Measurements from ENCODE around the gene TECPR1. TPM values are rescaled to one million over a fixed set of nuclear protein-coding genes. Genes with fewer than 3 reads are reported as not detected.

Gene TECPR1
- total RNA-seq, 2 donors from 2014 or later, result 42.1 to 68.6 TPM

DNA sequence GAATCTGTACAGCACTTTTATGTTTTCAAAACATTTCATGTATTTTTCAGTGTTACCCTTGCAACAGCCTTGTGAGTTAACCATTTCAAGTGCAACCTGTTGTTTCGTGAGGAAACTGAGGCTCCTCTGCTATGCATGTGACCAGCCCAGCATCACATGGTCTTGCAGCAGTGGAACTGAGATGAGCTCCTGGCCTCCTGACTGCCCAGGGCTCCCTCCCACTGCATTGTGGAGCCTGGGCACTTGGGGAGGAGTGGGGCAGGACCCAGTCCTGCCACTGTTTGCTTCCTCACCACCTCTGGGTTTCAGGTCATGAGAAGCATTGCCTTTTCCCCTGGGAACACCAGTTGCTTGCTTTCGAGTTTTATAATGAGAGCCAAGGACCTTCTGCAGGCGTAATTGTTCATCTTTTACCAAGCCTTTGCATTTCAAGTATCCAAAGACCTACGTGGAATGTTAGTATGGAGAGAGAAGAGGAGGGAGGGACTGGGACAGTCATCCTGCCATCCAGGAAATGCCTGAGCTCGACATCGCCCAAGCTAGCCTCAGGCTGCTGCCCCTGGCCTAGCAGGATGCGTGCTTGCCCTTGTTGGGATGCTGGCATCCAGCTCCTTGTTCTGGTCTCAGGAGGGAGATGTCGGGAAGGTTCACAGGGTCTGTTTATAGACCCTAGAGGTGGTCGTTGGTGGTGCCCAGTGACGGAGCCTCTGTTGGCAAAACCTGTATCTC lies 73.1 kb downstream of the TECPR1 start:
- Mint-ChIP-seq H3K4me1 (ENCODE audit: low read depth in 2 of 2) (no peaks in the 10 kb centered on the region), H3K4me3 (no peak overlapping the region), H3K9me3 (no peaks in the 10 kb centered on the region), H3K27me3 (no peaks in the 10 kb centered on the region), H3K27ac (no peak overlapping the region), H3K36me3 (no peaks in the 10 kb centered on the region)
- DNase-seq (ENCODE audit: low spot score) (no peak), ATAC-seq (no peak)

DNA sequence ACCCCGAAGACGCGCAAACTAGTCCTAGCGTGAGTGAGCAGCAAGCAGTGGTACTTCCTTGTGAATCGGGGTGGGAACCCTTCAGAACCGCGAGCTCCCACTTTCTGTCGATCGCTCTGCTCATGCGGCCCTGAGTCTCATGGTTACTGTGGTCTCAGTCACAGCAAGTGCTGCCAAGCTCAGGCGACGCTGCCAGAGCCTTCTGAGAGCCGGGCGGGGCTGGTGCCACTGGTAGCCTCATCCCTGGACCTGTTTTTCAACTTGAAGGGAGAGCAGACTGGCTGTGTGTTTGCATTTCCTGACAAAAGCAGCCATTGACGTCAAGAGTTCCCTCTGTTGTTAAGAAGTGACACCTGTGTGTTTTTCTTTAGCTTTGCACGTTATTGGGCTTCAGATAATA lies 73.7 kb downstream of the TECPR1 start:
- ATAC-seq, result no peak
- Mint-ChIP-seq H3K27me3 (no peaks in the 10 kb centered on the region), H3K36me3 (no peaks in the 10 kb centered on the region), H3K27ac (no peak overlapping the region), H3K4me1 (ENCODE audit: low read depth in 2 of 2) (no peaks in the 10 kb centered on the region), H3K4me3 (no peak overlapping the region), H3K9me3 (no peaks in the 10 kb centered on the region)
- no peak for DNase-seq (ENCODE audit: low spot score)

DNA sequence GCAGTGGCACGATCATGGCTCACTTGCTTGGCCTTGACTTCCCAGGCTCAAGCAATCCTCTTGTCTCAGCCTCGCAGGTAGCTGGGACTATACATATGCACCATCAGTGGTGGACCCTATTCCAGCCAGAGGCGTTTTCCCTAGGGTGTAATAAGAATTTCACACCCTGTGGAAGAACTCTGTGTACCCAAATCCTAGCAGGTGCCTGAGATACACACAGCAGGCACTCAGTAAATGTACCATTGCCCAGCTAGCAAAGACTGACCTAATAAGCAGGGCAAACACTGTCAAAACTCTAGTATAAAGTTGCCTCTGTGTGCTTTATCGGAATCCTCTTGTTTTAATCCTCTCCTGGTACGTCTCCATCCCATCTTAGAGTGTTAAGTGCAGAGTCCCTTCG lies 74.5 kb downstream of the TECPR1 start:
- ATAC-seq (no peak), DNase-seq (ENCODE audit: low spot score) (no peak)
- Mint-ChIP-seq H3K4me3 (no peak overlapping the region), H3K9me3 (no peaks in the 10 kb centered on the region), H3K27me3 (no peaks in the 10 kb centered on the region), H3K4me1 (ENCODE audit: low read depth in 2 of 2) (no peaks in the 10 kb centered on the region), H3K36me3 (no peaks in the 10 kb centered on the region), H3K27ac (no peak overlapping the region)

DNA sequence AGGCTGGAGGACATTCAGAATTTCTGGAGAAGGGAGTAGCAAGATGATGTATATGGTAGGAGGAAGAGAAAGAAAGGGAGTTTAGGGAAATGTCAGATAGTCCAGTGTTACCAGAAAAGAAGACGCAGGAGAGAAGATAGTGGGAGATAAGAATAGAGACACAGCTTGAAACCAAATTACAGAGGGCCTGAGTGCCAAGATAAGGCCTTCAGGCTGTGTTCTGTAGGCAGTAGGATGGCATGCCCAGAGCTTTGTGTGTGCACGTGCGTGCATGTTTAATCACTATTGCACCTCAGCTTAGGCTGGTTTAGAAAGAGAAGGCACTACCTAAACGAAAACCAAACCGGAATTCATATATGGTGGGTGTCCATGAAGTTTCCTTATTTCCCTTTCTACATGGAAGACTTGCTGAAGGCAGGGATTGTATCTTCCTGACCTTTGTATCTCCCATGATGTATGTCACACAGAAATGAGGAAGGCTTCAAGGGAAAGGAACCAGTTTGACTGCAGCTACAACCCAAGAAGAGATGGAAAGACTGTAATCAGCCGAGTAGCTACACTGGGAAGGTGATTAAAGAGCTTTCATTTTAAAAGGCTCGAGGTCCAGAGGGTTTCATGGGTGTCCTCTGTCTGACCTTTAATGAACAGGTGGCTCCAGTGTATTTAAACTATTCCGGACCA lies 76.6 kb downstream of the TECPR1 start:
- Mint-ChIP-seq H3K4me1 (ENCODE audit: low read depth in 2 of 2) (no peaks in the 10 kb centered on the region), H3K36me3 (no peaks in the 10 kb centered on the region), H3K9me3 (no peaks in the 10 kb centered on the region), H3K27me3 (no peaks in the 10 kb centered on the region), H3K4me3 (no peak overlapping the region), H3K27ac (no peak overlapping the region)
- ATAC-seq (no peak), DNase-seq (ENCODE audit: low spot score) (no peak)

DNA sequence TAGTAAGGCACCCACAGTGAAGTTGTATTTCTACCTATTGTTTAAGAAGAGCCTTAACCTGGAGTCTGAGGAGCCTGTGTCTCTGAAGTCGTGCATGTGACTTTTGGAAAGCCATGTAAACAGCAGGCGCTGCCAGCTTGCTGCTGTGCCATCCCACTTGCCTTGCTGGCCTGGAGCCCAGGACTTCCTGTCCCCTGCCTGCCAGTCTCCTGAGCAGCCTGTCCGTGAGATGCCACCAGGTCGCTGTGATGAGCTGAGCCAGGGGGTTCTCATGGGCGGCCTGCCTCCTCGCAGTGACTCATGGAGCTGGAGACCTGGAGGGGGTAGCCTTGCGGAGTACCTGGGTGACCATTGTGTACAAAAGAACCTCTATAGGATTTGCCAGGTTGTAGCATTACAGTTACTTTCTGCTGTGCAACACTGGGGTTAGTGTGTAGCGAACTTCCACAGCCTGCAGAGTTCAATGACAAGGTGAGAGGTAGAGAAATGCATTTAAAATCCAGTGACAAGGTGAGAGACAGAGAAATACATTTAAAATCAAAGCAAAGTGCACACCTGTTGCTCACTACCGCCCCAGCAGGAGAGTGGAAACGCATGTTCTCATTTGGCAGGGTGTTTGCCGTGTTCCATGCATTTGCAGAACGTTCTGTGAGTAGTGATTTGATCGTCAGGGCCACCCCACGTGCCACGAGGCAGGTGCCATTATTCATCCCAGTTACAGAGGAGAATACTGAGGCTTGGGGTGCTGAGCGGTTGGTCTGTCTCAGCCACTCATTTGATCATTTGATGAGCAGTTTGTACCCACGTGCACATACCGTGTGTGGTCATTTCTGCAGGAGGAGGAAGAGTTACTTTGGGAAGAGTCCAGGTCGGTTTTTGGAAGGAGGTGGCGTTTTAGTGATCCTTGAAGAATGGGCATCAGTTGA lies 77.4 kb downstream of the TECPR1 start:
- Mint-ChIP-seq H3K4me3 (no peak overlapping the region), H3K27me3 (no peaks in the 10 kb centered on the region), H3K27ac (no peak overlapping the region), H3K36me3 (no peaks in the 10 kb centered on the region), H3K4me1 (ENCODE audit: low read depth in 2 of 2) (no peaks in the 10 kb centered on the region), H3K9me3 (no peaks in the 10 kb centered on the region)
- DNase-seq (ENCODE audit: low spot score) (no peak), ATAC-seq (peak in 1 of 2 donors; percentile 41)

DNA sequence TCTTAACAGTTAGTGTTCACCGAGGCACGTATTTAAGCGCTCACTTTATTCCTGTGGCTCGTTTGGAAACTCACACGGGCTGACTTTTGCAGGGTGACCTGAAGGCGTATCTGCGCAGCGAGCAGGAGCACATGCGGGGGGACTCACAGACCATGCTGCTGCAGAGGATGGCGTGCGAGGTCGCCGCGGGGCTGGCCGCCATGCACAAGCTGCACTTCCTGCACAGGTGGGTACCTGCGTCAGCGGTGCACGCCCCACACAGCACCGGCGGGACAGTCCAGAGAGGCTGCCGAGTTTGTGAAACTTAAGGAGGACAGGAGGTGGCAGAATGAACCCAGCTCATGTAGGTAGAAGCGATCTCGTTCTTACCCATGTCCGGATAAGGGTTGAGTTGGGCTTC lies 80.6 kb downstream of the TECPR1 start:
- Mint-ChIP-seq H3K27ac (no peak overlapping the region), H3K9me3 (no peaks in the 10 kb centered on the region), H3K4me1 (ENCODE audit: low read depth in 2 of 2) (peaks cover 5 to 7% of the 10 kb centered on the region in 2 donors), H3K4me3 (no peak overlapping the region), H3K36me3 (no peaks in the 10 kb centered on the region), H3K27me3 (no peaks in the 10 kb centered on the region)
- no peak for DNase-seq (ENCODE audit: low spot score)
- no peak for ATAC-seq

DNA sequence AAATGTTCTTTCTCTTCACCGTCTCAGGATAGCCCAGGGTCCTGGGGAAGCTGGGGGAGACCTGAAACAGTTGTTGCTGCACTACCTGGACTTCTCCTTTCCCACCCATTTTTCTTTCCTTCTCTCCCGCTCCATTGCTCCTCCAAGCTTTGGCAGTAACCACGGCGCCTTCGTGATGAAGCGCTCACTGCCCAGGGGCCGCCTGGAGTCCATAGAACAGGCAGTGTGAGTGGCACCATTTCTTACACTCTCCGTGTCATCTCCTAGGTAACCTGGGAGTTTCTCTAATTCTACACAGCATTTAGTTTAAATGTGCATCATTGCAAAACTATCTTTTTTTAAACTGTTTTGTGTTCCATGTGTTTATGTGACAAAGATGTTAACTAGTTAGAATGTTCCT lies 81.1 kb downstream of the TECPR1 start:
- ATAC-seq, result no peak
- H3K9me3 Mint-ChIP-seq, result no peaks in the 10 kb centered on the region
- DNase-seq (ENCODE audit: low spot score), result no peak
- peaks cover 5 to 9% of the 10 kb centered on the region in 2 donors for H3K4me1 Mint-ChIP-seq (ENCODE audit: low read depth in 2 of 2)
- H3K36me3 Mint-ChIP-seq, result no peaks in the 10 kb centered on the region
- H3K4me3 Mint-ChIP-seq, result no peak overlapping the region
- H3K27ac Mint-ChIP-seq, result no peak overlapping the region
- H3K27me3 Mint-ChIP-seq, result no peaks in the 10 kb centered on the region

DNA sequence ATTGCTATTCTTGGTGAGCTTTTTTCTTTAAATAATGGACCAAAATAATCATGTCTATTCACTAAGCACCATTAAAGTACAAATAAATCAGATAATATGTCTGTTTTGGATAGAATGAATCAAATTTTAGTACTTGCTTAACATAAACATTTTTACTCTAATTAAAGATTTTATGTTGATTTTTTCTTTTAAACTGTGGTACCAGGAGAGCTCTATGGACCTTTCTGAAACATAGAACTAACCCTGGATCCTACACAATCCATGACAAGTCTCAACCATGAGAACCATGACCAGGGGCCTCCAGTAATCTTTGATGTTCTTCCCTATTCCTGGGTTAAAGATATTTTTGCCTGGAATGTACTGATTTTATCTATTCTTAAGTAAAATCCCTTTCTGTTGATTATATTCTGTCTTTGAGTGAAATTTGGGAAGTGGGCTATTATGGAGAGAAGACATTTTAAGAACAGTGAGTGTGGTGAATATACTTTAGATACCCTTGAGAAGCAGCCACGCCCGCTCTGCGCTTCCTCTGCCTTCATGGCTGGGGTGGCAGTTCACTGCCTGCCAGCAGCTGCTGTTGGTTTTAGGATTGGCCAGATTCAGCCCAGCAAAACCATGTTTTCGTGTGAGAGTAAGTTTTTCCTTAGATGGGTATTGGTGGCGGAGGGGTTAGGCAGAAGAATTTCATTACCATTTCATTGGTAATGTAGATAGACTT lies 83.0 kb downstream of the TECPR1 start:
- H3K27me3 Mint-ChIP-seq, result no peaks in the 10 kb centered on the region
- no peaks in the 10 kb centered on the region for H3K36me3 Mint-ChIP-seq
- H3K27ac Mint-ChIP-seq, result no peak overlapping the region
- no peak overlapping the region for H3K4me3 Mint-ChIP-seq
- peaks cover 5 to 16% of the 10 kb centered on the region in 2 donors for H3K4me1 Mint-ChIP-seq (ENCODE audit: low read depth in 2 of 2)
- H3K9me3 Mint-ChIP-seq, result no peaks in the 10 kb centered on the region
- ATAC-seq, result no peak
- no peak for DNase-seq (ENCODE audit: low spot score)

DNA sequence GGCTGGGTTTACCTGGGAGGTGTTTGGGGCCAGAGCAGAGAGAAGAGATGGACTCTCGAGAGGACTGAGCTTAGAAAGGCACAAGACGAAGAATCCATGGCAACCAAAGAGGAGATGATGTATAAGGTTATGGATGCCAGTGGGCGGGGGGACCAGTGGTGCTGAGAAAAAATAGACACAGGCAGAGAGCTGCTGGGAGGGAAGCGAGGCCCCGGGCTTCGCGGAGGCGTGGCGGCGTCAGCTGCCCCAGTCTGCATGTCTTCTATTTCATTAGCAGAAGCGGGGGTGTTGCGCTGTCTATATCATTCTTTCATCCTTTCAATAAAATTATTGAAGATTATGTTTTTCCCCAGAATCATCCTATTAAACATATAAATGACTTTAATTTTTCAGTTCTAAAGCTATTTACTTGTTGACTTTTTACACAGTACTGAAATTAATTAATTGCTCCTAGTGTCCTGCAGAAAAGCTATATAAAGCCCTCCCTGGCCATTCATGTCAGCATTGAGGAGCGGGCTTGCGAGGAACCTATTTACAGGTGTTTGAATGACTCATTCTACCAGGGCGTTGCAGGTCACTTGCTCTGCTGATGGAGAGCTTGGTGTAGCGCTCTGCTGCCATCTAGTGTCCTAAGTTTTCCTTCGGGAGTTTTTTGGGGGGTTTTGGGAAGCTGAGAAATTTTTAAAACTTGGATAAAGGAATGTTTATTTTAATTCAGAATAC lies 83.7 kb downstream of the TECPR1 start:
- H3K4me1 Mint-ChIP-seq (ENCODE audit: low read depth in 2 of 2), result peaks cover 5 to 16% of the 10 kb centered on the region in 2 donors
- no peaks in the 10 kb centered on the region for H3K27me3 Mint-ChIP-seq

DNA sequence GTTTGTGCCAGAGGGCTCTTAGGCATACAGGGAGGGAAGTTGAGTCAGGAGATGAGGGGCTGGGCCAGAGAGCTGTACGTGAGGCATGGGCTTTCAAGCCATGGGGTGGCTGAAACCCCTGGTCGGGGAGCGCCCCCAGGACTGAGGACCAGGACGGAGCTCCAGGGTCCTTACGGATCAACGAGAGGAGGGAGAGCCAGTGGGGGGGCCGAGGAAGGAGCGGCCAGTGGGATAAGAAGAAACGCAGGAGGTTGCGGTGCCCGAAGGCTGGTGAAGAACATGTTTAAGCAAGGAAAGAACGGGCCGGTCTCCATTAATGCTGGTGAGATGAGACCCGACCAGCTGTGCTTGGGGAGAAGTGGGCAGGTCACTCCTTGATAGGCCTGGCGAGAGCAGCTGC lies 84.4 kb downstream of the TECPR1 start:
- Mint-ChIP-seq H3K27me3 (no peaks in the 10 kb centered on the region), H3K9me3 (no peaks in the 10 kb centered on the region), H3K4me1 (ENCODE audit: low read depth in 2 of 2) (peaks cover 5 to 16% of the 10 kb centered on the region in 2 donors), H3K4me3 (no peak overlapping the region), H3K36me3 (no peaks in the 10 kb centered on the region), H3K27ac (peak overlapping the region in 1 of 2 donors; percentile 31)
- ATAC-seq (no peak), DNase-seq (ENCODE audit: low spot score) (no peak)

More for the DNA sequence above, 83.7 kb downstream of the TECPR1 start:
- ATAC-seq (peak; percentile 73 to 76), DNase-seq (ENCODE audit: low spot score) (peak; percentile 73)
- Mint-ChIP-seq H3K27ac (peak overlapping the region in 1 of 2 donors; percentile 31), H3K9me3 (no peaks in the 10 kb centered on the region), H3K36me3 (no peaks in the 10 kb centered on the region), H3K4me3 (no peak overlapping the region)

DNA sequence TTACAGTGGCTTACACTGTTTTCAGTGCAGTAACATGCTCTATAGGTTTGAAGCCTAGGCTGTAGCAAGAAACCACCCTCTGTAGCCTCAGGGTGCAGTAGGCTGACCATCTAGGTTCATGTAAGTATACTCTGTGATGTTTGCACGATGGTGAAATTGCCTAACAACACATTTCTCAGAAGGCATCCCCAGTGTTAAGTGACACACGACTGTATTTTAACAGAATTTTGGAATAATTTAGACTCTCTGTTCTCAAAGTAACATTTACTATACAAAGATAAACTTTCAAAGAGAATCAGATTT lies 85.4 kb downstream of the TECPR1 start:
- Mint-ChIP-seq H3K9me3 (no peaks in the 10 kb centered on the region), H3K27ac (no peak overlapping the region), H3K27me3 (no peaks in the 10 kb centered on the region), H3K4me3 (no peak overlapping the region), H3K36me3 (no peaks in the 10 kb centered on the region), H3K4me1 (ENCODE audit: low read depth in 2 of 2) (peaks cover 5 to 16% of the 10 kb centered on the region in 2 donors)
- DNase-seq (ENCODE audit: low spot score) (no peak), ATAC-seq (no peak)

DNA sequence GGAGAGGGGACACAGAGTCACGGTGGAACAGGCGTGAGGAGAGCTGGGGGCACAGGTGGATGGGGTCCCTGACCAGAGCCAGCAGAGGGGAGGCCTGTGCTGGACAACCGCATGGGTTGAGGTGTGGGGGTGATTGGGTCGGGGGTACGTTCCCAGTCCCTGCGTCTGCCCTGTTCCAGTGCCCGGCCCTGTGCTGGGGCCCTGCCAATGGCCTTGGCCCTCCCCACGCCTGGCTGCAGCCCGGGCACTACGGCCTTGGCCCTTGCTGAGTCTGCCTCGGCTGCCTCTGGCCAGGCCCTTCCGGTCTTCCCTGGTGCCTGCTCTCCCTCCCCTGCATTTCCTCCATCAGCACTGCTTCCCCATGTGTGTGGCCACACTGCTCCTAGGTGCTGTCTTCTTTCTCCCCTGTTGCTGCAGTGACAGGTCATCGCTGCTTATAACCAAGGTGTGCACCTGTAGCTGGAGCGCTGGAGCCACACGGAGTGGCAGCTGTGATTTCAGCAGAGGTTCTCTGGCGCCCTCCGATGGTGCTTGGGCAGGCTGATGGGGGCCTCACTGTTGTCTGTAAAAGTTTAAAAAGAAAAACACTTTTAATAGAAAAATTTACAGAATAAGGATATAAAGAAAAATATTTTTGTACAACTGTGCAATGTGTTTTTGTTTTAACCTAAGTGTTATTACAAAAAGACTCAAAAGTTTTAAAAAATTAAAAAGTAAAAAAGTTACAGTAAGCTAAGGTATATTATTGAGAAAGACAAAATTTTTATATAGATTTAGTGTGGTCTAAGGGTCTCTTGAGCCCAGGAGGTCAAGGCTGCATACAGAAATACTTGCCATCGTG lies 86.0 kb downstream of the TECPR1 start:
- Mint-ChIP-seq H3K27me3 (no peaks in the 10 kb centered on the region), H3K4me1 (ENCODE audit: low read depth in 2 of 2) (peaks cover 5 to 16% of the 10 kb centered on the region in 2 donors), H3K4me3 (no peak overlapping the region), H3K9me3 (no peaks in the 10 kb centered on the region), H3K36me3 (no peaks in the 10 kb centered on the region), H3K27ac (no peak overlapping the region)
- no peak for DNase-seq (ENCODE audit: low spot score)
- peak; percentile 55 to 74 for ATAC-seq
